Colonic mucosa (tissue), 4 donors: Measurements from ENCODE around the gene FNIP1. TPM values are rescaled to one million over a fixed set of nuclear protein-coding genes. Genes with fewer than 3 reads are reported as not detected.

ENCODE experiments used
- DNase-seq: peaks from one replicate; pipeline ENCODE4 v3.0.0-alpha.2; 2020
- H3K27ac ChIP-seq: fragments of 200-600 bp; one replicate; pipeline ENCODE4 v1.8.0; 2021
- H3K27me3 ChIP-seq: fragments of 200-600 bp; one replicate; pipeline ENCODE4 v1.8.0; 2021
- H3K36me3 ChIP-seq: fragments of 200-600 bp; one replicate; pipeline ENCODE4 v1.8.0; 2021
- H3K4me1 ChIP-seq: fragments of 200-600 bp; one replicate; pipeline ENCODE4 v1.8.0; 2021; ENCODE audit warnings: mild to moderate bottlenecking
- H3K4me3 ChIP-seq: fragments of 200-600 bp; one replicate; pipeline ENCODE4 v1.8.0; 2021
- H3K9ac ChIP-seq, 2 donors: one replicate each; pipeline ENCODE4 v1.7.0; 2013; ENCODE audit warnings: control low read depth in 2 of 2, low read depth in 2 of 2, low read length in 2 of 2
- H3K9me3 ChIP-seq: fragments of 200-600 bp; one replicate; pipeline ENCODE4 v1.8.0; 2021
- intact Hi-C: fragments of 100-400 bp; cut with DNase I; formaldehyde crosslinking; loops from one replicate; pipeline ENCODE4 v1.14.1; 2022
- total RNA-seq, 2 donors: library from RNA; stranded (reverse); fragmentation: NEBNext Ultra II Directional in 1 of 2; extraction: Animal tissue kit (Norgen Biotek cat#: 25700) in 1 of 2; gene quantifications; one replicate each; pipeline ENCODE4 v1.2.1, GENCODE V29; 2021
- TF ChIP-seq, protein P1 (sequence below): fragments of 200-600 bp; IDR thresholded peaks from one replicate; pipeline ENCODE4 v1.8.0; 2022; ENCODE audit warnings: antibody characterized with exemption, mild to moderate bottlenecking
- donor health status: healthy.
- donor health status: DM: no; HTN: no; CAD: no.
- donor health status: DM: no; HTN: no; CAD: no.

FNIP1 gene
- total RNA-seq, 2 donors from 2014 or later, result 18.1 to 41.2 TPM

DNA sequence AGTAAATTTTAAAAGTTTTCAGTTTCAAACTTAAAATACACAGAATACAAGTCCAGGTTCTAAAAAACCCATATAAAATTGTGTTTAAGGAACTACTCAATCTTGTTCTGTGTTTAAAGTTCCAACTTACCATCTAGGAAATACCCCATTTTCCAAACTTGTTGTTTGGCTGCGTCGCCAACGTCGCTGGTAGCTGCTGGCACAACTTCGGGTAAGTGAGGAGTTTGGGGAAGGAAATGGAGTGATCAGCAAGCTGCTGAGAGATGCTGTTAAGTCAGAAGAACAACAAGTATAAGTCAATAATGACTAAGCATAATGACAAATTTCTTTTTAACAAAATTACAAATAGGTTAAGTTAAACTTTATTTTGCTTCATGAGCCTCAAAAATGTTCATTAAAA lies 90.5 kb downstream of the FNIP1 start:
- Histone ChIP-seq H3K36me3 (peaks cover 6% of the 10 kb centered on the region), H3K9ac (no peak overlapping the region), H3K27ac (no peak overlapping the region), H3K27me3 (no peaks in the 10 kb centered on the region), H3K9me3 (no peaks in the 10 kb centered on the region), H3K4me3 (no peak overlapping the region), H3K4me1 (no peaks in the 10 kb centered on the region)
- TF ChIP-seq, protein P1, sequence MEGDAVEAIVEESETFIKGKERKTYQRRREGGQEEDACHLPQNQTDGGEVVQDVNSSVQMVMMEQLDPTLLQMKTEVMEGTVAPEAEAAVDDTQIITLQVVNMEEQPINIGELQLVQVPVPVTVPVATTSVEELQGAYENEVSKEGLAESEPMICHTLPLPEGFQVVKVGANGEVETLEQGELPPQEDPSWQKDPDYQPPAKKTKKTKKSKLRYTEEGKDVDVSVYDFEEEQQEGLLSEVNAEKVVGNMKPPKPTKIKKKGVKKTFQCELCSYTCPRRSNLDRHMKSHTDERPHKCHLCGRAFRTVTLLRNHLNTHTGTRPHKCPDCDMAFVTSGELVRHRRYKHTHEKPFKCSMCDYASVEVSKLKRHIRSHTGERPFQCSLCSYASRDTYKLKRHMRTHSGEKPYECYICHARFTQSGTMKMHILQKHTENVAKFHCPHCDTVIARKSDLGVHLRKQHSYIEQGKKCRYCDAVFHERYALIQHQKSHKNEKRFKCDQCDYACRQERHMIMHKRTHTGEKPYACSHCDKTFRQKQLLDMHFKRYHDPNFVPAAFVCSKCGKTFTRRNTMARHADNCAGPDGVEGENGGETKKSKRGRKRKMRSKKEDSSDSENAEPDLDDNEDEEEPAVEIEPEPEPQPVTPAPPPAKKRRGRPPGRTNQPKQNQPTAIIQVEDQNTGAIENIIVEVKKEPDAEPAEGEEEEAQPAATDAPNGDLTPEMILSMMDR, result no peak
- no peak for DNase-seq
- intact Hi-C loops, result no loop called here

DNA sequence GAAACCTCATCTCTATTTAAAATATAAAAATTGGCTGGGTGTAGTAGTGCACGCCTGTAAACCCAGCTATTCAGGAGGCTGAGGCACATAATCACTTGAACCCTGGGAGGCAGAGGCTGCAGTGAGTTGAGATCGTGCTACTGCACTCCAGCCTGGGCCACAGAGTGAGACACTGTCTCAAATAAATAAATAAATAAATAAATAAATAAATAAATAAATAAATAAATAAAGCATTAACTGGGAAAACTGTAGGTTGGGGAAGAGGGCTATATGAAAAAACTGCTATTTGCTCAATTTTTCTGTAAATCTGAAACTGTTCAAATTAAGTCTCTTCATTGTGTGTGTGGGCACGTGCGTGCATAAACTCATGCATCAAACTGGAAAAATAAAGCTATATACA lies 101.9 kb downstream of the FNIP1 start:
- no peaks in the 10 kb centered on the region for H3K27me3 ChIP-seq
- no peak overlapping the region for H3K4me3 ChIP-seq
- no peaks in the 10 kb centered on the region for H3K9me3 ChIP-seq
- DNase-seq, result no peak
- no peaks in the 10 kb centered on the region for H3K36me3 ChIP-seq
- TF ChIP-seq, protein P1, result no peak
- H3K9ac ChIP-seq, result no peak overlapping the region
- no peak overlapping the region for H3K27ac ChIP-seq
- intact Hi-C loops, result no loop called here
- no peaks in the 10 kb centered on the region for H3K4me1 ChIP-seq

DNA sequence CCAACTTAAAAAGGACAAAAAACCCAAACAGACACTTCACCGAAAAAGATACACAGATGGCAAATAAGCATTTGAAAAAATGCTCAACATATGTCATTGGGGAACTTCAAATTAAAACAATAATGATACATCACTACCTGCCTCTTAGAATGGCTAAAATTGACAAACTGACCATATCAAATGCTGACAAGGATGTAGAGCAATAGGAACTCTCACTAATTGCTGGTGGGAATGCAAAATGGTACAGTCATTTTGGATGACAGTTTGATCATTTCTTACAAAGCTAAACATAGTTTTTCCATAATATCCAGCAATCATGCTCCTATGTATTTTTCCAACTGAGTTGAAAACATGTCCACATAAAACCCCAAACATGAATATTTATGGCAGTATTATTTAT lies 102.9 kb downstream of the FNIP1 start:
- H3K36me3 ChIP-seq, result no peaks in the 10 kb centered on the region

DNA sequence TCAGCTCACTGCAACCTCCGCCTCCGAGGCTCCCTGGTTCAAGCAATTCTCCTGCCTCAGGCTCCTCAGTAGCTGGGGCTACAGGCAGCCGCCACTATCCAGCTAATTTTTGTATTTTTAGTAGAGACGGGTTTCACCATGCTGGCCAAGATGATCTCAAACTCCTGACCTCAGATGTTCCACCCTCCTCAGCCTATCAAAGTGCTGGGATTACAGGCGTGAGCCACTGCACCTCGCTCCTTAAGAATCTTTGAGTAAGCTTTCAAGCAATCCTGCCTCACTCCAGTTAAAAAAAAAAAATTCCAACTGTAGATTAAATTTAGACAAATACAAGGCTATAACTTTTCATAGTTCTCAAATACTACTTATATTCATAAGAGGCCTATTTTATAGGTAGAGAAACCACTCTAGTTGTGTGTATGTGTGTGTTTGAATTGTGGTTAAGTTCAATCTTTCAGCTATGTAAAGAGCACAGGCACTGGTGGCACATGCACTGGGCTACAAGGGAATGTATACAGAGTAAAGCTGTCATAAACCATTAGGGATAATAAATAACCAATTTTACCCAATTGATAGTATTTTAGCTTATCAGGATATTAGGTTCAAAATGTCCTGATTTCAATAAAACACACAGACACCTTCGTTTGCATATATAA lies 111.2 kb downstream of the FNIP1 start:
- no peak overlapping the region for H3K4me3 ChIP-seq
- no peaks in the 10 kb centered on the region for H3K27me3 ChIP-seq
- no peak for DNase-seq
- H3K4me1 ChIP-seq, result no peaks in the 10 kb centered on the region
- H3K9ac ChIP-seq, result no peak overlapping the region
- no peaks in the 10 kb centered on the region for H3K9me3 ChIP-seq
- TF ChIP-seq, protein P1, result no peak
- H3K36me3 ChIP-seq, result no peaks in the 10 kb centered on the region
- no peak overlapping the region for H3K27ac ChIP-seq
- intact Hi-C loops, result no loop called here

More for the DNA sequence above, 102.9 kb downstream of the FNIP1 start:
- H3K27me3 ChIP-seq, result no peaks in the 10 kb centered on the region
- H3K4me1 ChIP-seq, result no peaks in the 10 kb centered on the region
- no peak overlapping the region for H3K27ac ChIP-seq
- H3K4me3 ChIP-seq, result no peak overlapping the region
- H3K9me3 ChIP-seq, result no peaks in the 10 kb centered on the region
- intact Hi-C loops, result no loop called here
- TF ChIP-seq, protein P1, result no peak
- no peak for DNase-seq
- H3K9ac ChIP-seq, result no peak overlapping the region

DNA sequence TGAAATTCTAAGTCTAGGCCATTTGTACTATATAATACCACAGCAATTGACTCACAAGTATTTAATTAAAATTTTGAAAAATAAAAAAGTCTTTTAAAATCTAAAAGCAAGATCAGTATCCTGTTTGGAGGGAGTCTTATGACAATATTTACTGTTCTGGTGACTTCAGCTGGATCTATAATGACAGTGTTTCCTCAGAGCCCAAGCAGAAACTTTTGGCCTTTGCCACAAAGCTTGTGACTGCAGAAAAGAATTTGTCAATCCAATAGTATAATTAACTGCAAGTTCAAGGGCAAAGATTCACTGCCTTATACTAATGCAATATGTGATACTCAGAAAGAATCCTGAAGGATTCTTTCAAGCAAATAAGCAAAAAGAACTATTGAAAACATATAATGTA lies 112.2 kb downstream of the FNIP1 start:
- intact Hi-C loops, result no loop called here
- H3K27ac ChIP-seq, result no peak overlapping the region

More for the DNA sequence above, 112.2 kb downstream of the FNIP1 start:
- DNase-seq, result no peak
- H3K36me3 ChIP-seq, result no peaks in the 10 kb centered on the region
- no peaks in the 10 kb centered on the region for H3K27me3 ChIP-seq
- TF ChIP-seq, protein P1, result no peak
- H3K9me3 ChIP-seq, result no peaks in the 10 kb centered on the region
- no peak overlapping the region for H3K4me3 ChIP-seq
- no peak overlapping the region for H3K9ac ChIP-seq
- H3K4me1 ChIP-seq, result no peaks in the 10 kb centered on the region
